Measurements from ENCODE around the gene PTPRD.

The PTPRD gene

DNA sequence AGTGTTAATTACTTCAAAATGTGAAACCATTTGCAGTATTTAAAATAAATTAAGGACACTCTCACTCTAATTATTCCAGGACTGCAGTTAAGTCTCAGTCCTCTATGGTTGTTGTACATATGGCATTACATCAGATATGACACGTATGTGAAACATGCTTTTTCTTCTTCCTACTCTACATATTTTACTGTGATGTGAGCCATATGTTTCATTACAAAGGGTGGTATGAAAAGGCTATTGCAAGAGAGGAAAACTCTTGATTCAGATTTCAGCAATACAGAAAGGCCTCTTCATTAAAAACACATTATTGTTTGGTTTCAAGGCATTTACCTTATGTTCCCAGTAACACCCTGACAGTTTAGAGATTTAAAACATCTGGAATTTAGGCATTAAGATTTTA lies 1848.8 kb downstream of the PTPRD start:
- no peaks in the 10 kb centered on the region for H3K9me3 ChIP-seq (ENCODE audit: insufficient read depth, low read length)
- DNase-seq (ENCODE audit: low read depth, low spot score): no peak
- H3K4me1 ChIP-seq (ENCODE audit: insufficient read depth, insufficient read length): no peaks in the 10 kb centered on the region
- no peak overlapping the region for H3K9ac ChIP-seq (ENCODE audit: insufficient read length, low read depth)
- TF ChIP-seq SUZ12 (IDR thresholded peaks at IDR 0.05; ENCODE audit: extremely low read depth, insufficient read depth, insufficient read length): no peak
- TF ChIP-seq YY1 (IDR thresholded peaks at IDR 0.05; ENCODE audit: insufficient read depth, insufficient read length): no peak
- TF ChIP-seq ZNF274 (IDR thresholded peaks at IDR 0.05; ENCODE audit: low read depth, low read length): no peak
- no peak overlapping the region for H3K4me3 ChIP-seq (ENCODE audit: insufficient read length, low read depth)
- no peaks in the 10 kb centered on the region for H3K27me3 ChIP-seq (ENCODE audit: insufficient read depth, insufficient read length)
- no peaks in the 10 kb centered on the region for H3K36me3 ChIP-seq (ENCODE audit: insufficient read depth, insufficient read length, low read length)

DNA sequence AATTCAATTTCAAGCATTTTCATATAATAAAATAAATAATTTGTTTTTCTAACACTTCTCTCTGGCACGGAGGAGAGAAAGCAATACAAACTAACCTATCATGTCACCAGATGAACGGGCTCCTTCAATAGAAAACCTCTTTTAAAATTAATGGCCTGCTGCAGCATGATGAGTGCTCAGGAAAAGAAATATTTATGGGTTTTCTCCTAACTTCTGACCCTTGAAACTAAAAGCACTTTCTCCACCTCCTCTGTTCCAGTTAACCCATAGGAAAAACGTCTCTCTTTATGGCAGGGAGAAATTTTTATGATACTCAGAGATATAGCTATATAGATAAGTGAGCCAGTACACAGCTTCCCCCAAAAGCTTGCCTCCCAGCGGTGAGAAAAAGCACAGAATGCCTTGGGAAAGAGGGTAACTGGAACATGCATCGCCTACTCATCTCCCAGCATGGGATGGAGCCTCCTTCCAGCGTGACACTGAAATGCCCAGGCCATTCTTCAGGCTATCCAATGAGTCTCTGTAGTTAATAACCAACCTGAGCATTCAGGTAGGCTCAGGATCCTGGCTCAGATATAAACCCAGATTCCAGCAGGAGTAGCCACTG lies 1850.2 kb downstream of the PTPRD start:
- no peak for TF ChIP-seq ZNF274 (IDR thresholded peaks at IDR 0.05; ENCODE audit: low read depth, low read length)
- TF ChIP-seq SUZ12 (IDR thresholded peaks at IDR 0.05; ENCODE audit: extremely low read depth, insufficient read depth, insufficient read length): no peak
- no peak for TF ChIP-seq YY1 (IDR thresholded peaks at IDR 0.05; ENCODE audit: insufficient read depth, insufficient read length)
- Histone ChIP-seq H3K36me3 (ENCODE audit: insufficient read depth, insufficient read length, low read length) (no peaks in the 10 kb centered on the region), H3K9ac (ENCODE audit: insufficient read length, low read depth) (no peak overlapping the region), H3K27me3 (ENCODE audit: insufficient read depth, insufficient read length) (no peaks in the 10 kb centered on the region), H3K4me3 (ENCODE audit: insufficient read length, low read depth) (no peak overlapping the region), H3K9me3 (ENCODE audit: insufficient read depth, low read length) (no peaks in the 10 kb centered on the region), H3K4me1 (ENCODE audit: insufficient read depth, insufficient read length) (no peaks in the 10 kb centered on the region)
- no peak for DNase-seq (ENCODE audit: low read depth, low spot score)

DNA sequence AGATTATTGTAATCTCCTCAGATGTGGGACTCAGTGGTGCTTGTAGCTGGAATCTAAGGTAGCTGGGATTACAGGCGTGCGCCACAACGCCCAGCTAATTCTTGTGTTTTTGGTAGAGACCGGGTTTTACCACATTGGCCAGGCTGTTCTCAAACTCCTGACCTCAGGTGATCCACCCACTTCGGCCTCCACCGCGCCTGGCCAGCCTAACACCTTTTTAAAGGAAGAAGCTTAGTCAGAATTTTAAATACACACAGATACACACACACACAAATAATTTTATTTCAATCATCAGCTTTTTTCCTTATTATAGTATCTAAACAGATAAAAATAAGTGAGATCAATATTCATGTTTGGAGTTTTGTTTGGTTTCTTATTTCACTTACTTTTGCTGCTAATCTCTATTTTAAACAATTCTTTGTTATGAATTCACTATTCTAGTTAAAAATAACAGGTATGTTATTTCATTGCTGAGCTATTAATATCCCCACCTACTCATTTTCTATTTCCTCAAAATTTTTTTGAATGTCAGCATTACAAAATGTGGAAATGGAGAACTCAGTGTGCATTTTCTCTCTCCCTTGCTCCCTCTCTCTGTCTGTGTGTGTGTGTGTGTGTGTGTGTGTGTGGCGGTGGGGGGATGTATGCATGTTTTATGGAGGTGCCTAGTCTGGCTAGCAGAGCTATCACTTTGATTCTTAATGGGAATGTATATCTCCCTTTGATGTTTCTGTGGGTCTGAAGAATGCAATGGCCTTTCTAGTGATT lies 1852.6 kb downstream of the PTPRD start:
- H3K9me3 ChIP-seq (ENCODE audit: insufficient read depth, low read length): no peaks in the 10 kb centered on the region
- no peak for DNase-seq (ENCODE audit: low read depth, low spot score)
- TF ChIP-seq ZNF274 (IDR thresholded peaks at IDR 0.05; ENCODE audit: low read depth, low read length) (no peak), SUZ12 (IDR thresholded peaks at IDR 0.05; ENCODE audit: extremely low read depth, insufficient read depth, insufficient read length) (no peak), YY1 (IDR thresholded peaks at IDR 0.05; ENCODE audit: insufficient read depth, insufficient read length) (no peak)
- H3K27me3 ChIP-seq (ENCODE audit: insufficient read depth, insufficient read length): no peaks in the 10 kb centered on the region
- no peak overlapping the region for H3K4me3 ChIP-seq (ENCODE audit: insufficient read length, low read depth)
- H3K36me3 ChIP-seq (ENCODE audit: insufficient read depth, insufficient read length, low read length): no peaks in the 10 kb centered on the region
- no peak overlapping the region for H3K9ac ChIP-seq (ENCODE audit: insufficient read length, low read depth)
- H3K4me1 ChIP-seq (ENCODE audit: insufficient read depth, insufficient read length): no peaks in the 10 kb centered on the region

DNA sequence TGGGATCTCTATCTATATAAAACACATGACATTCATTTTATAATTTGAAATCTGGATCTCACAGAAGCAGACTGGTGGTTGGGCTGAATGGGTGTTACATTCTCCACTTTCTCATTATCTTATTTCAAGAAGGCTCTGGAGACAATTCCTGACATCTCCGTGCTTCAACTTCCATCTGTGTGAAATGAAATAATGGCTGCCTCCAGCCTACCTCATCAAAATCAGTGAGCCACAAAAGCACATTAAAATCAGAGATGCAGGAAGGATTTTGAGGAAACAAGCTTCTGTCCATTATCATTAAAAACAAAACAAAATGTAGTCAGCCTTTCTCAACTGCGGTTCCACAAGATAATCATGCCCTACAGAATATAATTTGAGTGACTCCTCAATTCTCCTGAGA lies 1854.9 kb downstream of the PTPRD start:
- Histone ChIP-seq H3K36me3 (ENCODE audit: insufficient read depth, insufficient read length, low read length) (no peaks in the 10 kb centered on the region), H3K9me3 (ENCODE audit: insufficient read depth, low read length) (peaks cover 8% of the 10 kb centered on the region; the same call in 1 of the 2 replicates), H3K4me3 (ENCODE audit: insufficient read length, low read depth) (no peak overlapping the region), H3K9ac (ENCODE audit: insufficient read length, low read depth) (no peak overlapping the region), H3K4me1 (ENCODE audit: insufficient read depth, insufficient read length) (no peaks in the 10 kb centered on the region), H3K27me3 (ENCODE audit: insufficient read depth, insufficient read length) (no peaks in the 10 kb centered on the region)
- TF ChIP-seq ZNF274 (IDR thresholded peaks at IDR 0.05; ENCODE audit: low read depth, low read length) (no peak), SUZ12 (IDR thresholded peaks at IDR 0.05; ENCODE audit: extremely low read depth, insufficient read depth, insufficient read length) (no peak), YY1 (IDR thresholded peaks at IDR 0.05; ENCODE audit: insufficient read depth, insufficient read length) (no peak)
- no peak for DNase-seq (ENCODE audit: low read depth, low spot score)

DNA sequence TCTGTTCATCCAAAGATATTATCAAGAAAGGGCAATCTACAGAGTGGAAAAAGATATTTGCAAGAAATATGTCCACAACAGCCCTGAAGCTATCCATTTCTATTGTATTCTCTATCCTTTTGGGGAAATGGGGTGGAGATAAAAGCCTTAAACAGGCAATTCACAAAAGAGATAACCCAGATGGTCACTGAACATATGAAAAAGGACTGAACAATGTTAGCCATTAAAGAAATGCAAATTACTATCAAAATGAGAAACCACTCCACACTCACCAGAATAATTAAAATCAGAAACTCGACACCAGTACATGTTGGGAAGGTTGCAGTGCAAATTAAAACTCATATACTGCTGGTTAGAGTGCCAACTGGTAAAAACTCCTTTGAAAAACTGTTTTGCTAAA lies 1858.1 kb downstream of the PTPRD start:
- Histone ChIP-seq H3K4me3 (ENCODE audit: insufficient read length, low read depth) (no peak overlapping the region), H3K4me1 (ENCODE audit: insufficient read depth, insufficient read length) (no peaks in the 10 kb centered on the region), H3K36me3 (ENCODE audit: insufficient read depth, insufficient read length, low read length) (no peaks in the 10 kb centered on the region), H3K27me3 (ENCODE audit: insufficient read depth, insufficient read length) (no peaks in the 10 kb centered on the region), H3K9ac (ENCODE audit: insufficient read length, low read depth) (no peak overlapping the region), H3K9me3 (ENCODE audit: insufficient read depth, low read length) (peaks cover 27% of the 10 kb centered on the region)
- DNase-seq (ENCODE audit: low read depth, low spot score): no peak
- TF ChIP-seq ZNF274 (IDR thresholded peaks at IDR 0.05; ENCODE audit: low read depth, low read length): no peak
- no peak for TF ChIP-seq YY1 (IDR thresholded peaks at IDR 0.05; ENCODE audit: insufficient read depth, insufficient read length)
- no peak for TF ChIP-seq SUZ12 (IDR thresholded peaks at IDR 0.05; ENCODE audit: extremely low read depth, insufficient read depth, insufficient read length)

DNA sequence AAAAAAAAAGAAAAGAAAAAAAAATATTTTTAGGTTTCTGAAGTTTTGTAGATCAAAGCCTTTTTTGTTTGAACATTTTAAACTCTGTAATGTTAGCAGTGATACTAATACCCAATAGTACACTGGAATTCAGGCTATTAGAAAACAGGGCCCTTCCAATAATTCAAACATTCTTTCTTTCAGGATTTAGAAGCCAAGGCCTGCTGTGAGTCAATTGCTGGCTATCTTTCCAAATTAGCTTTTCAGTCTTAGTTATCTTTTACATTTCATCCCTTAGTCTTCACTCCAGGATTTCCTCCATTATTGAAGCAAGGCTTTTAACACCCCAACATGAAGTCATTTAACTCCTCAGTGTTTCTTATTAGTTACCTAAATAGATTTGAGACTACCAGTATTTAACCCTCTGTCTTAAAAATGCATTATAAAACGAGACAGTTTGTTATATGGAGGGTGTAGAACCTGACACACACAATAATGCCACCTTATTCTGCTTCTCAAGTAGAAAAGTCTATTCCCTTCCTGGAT lies 1861.3 kb downstream of the PTPRD start:
- Histone ChIP-seq H3K9me3 (ENCODE audit: insufficient read depth, low read length) (peaks cover 27% of the 10 kb centered on the region), H3K27me3 (ENCODE audit: insufficient read depth, insufficient read length) (no peaks in the 10 kb centered on the region), H3K9ac (ENCODE audit: insufficient read length, low read depth) (no peak overlapping the region), H3K4me3 (ENCODE audit: insufficient read length, low read depth) (no peak overlapping the region), H3K4me1 (ENCODE audit: insufficient read depth, insufficient read length) (no peaks in the 10 kb centered on the region), H3K36me3 (ENCODE audit: insufficient read depth, insufficient read length, low read length) (no peaks in the 10 kb centered on the region)
- DNase-seq (ENCODE audit: low read depth, low spot score): no peak
- no peak for TF ChIP-seq SUZ12 (IDR thresholded peaks at IDR 0.05; ENCODE audit: extremely low read depth, insufficient read depth, insufficient read length)
- no peak for TF ChIP-seq ZNF274 (IDR thresholded peaks at IDR 0.05; ENCODE audit: low read depth, low read length)
- TF ChIP-seq YY1 (IDR thresholded peaks at IDR 0.05; ENCODE audit: insufficient read depth, insufficient read length): no peak

DNA sequence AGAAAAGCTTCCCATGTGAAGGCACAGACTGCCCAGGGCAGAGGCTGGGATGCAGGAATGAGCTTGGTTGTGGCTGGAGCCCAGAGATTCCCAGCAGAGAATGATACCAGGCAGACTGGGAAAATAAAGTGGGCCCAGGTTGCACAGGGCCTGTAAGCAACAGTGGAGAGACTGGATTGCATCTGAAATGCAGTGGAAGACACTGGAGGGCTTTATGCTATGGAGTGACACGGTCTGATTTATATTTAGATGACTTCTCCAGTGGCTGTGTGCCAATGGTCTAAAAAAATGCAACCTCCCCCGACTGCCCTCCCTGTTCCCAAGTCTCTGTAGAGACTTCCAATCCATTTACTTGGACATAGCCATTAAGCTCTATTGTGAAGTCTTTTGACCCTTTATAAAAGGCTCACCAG lies 1862.2 kb downstream of the PTPRD start:
- H3K9ac ChIP-seq (ENCODE audit: insufficient read length, low read depth): no peak overlapping the region
- DNase-seq (ENCODE audit: low read depth, low spot score): no peak

More for the DNA sequence above, 1862.2 kb downstream of the PTPRD start:
- Histone ChIP-seq H3K36me3 (ENCODE audit: insufficient read depth, insufficient read length, low read length) (no peaks in the 10 kb centered on the region), H3K27me3 (ENCODE audit: insufficient read depth, insufficient read length) (no peaks in the 10 kb centered on the region), H3K9me3 (ENCODE audit: insufficient read depth, low read length) (peaks cover 27% of the 10 kb centered on the region), H3K4me1 (ENCODE audit: insufficient read depth, insufficient read length) (no peaks in the 10 kb centered on the region), H3K4me3 (ENCODE audit: insufficient read length, low read depth) (no peak overlapping the region)
- no peak for TF ChIP-seq SUZ12 (IDR thresholded peaks at IDR 0.05; ENCODE audit: extremely low read depth, insufficient read depth, insufficient read length)
- TF ChIP-seq ZNF274 (IDR thresholded peaks at IDR 0.05; ENCODE audit: low read depth, low read length): no peak
- TF ChIP-seq YY1 (IDR thresholded peaks at IDR 0.05; ENCODE audit: insufficient read depth, insufficient read length): no peak
